Measurements from ENCODE around the gene SLC3A2. TPM values are rescaled to one million over a fixed set of nuclear protein-coding genes. Genes with fewer than 3 reads are reported as not detected.

Gene SLC3A2
- total and polyA plus RNA-seq, 2 of the 13 experiments (the other 11 are each of a cell fraction or from before 2014, with no cell fraction given): 213 to 226 TPM

- TF ChIP-seq MEIS1 (CRISPR knock-in tag; IDR thresholded peaks at IDR 0.05; ENCODE audit: borderline replicate concordance) (no peak), ZNF605 (CRISPR knock-in tag; IDR thresholded peaks at IDR 0.05) (peak; percentile 61), CTCF (CRISPR knock-in tag; IDR thresholded peaks at IDR 0.05) (peak; percentile 39), CBX2 (IDR thresholded peaks at IDR 0.05; ENCODE audit: low read depth, low read length) (no peak), CBX2 (CRISPR knock-in tag; IDR thresholded peaks at IDR 0.05; ENCODE audit: low read depth) (no peak), MXD4 (CRISPR knock-in tag; IDR thresholded peaks at IDR 0.05) (peak; percentile 69; the same call in 1 of the 2 replicates), MXD3 (CRISPR knock-in tag; IDR thresholded peaks at IDR 0.05) (no peak), ZFP36L1 (CRISPR knock-in tag; IDR thresholded peaks at IDR 0.05) (peak; percentile 69; the same call in 1 of the 2 replicates)
- TF ChIP-seq, protein P1, sequence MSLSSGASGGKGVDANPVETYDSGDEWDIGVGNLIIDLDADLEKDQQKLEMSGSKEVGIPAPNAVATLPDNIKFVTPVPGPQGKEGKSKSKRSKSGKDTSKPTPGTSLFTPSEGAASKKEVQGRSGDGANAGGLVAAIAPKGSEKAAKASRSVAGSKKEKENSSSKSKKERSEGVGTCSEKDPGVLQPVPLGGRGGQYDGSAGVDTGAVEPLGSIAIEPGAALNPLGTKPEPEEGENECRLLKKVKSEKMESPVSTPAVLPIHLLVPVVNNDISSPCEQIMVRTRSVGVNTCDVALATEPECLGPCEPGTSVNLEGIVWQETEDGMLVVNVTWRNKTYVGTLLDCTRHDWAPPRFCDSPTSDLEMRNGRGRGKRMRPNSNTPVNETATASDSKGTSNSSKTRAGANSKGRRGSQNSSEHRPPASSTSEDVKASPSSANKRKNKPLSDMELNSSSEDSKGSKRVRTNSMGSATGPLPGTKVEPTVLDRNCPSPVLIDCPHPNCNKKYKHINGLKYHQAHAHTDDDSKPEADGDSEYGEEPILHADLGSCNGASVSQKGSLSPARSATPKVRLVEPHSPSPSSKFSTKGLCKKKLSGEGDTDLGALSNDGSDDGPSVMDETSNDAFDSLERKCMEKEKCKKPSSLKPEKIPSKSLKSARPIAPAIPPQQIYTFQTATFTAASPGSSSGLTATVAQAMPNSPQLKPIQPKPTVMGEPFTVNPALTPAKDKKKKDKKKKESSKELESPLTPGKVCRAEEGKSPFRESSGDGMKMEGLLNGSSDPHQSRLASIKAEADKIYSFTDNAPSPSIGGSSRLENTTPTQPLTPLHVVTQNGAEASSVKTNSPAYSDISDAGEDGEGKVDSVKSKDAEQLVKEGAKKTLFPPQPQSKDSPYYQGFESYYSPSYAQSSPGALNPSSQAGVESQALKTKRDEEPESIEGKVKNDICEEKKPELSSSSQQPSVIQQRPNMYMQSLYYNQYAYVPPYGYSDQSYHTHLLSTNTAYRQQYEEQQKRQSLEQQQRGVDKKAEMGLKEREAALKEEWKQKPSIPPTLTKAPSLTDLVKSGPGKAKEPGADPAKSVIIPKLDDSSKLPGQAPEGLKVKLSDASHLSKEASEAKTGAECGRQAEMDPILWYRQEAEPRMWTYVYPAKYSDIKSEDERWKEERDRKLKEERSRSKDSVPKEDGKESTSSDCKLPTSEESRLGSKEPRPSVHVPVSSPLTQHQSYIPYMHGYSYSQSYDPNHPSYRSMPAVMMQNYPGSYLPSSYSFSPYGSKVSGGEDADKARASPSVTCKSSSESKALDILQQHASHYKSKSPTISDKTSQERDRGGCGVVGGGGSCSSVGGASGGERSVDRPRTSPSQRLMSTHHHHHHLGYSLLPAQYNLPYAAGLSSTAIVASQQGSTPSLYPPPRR (CRISPR knock-in tag; IDR thresholded peaks at IDR 0.05; ENCODE audit: borderline replicate concordance): peak; percentile 81; the same call in 1 of the 2 replicates
- TF ChIP-seq, protein P2, sequence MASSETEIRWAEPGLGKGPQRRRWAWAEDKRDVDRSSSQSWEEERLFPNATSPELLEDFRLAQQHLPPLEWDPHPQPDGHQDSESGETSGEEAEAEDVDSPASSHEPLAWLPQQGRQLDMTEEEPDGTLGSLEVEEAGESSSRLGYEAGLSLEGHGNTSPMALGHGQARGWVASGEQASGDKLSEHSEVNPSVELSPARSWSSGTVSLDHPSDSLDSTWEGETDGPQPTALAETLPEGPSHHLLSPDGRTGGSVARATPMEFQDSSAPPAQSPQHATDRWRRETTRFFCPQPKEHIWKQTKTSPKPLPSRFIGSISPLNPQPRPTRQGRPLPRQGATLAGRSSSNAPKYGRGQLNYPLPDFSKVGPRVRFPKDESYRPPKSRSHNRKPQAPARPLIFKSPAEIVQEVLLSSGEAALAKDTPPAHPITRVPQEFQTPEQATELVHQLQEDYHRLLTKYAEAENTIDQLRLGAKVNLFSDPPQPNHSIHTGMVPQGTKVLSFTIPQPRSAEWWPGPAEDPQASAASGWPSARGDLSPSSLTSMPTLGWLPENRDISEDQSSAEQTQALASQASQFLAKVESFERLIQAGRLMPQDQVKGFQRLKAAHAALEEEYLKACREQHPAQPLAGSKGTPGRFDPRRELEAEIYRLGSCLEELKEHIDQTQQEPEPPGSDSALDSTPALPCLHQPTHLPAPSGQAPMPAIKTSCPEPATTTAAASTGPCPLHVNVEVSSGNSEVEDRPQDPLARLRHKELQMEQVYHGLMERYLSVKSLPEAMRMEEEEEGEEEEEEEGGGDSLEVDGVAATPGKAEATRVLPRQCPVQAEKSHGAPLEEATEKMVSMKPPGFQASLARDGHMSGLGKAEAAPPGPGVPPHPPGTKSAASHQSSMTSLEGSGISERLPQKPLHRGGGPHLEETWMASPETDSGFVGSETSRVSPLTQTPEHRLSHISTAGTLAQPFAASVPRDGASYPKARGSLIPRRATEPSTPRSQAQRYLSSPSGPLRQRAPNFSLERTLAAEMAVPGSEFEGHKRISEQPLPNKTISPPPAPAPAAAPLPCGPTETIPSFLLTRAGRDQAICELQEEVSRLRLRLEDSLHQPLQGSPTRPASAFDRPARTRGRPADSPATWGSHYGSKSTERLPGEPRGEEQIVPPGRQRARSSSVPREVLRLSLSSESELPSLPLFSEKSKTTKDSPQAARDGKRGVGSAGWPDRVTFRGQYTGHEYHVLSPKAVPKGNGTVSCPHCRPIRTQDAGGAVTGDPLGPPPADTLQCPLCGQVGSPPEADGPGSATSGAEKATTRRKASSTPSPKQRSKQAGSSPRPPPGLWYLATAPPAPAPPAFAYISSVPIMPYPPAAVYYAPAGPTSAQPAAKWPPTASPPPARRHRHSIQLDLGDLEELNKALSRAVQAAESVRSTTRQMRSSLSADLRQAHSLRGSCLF (CRISPR knock-in tag; IDR thresholded peaks at IDR 0.05; ENCODE audit: borderline replicate concordance): peak; percentile 59; the same call in 1 of the 2 replicates
Measured at GRCh38 chr11:62841361-62842170, 39.1 kb upstream of the SLC3A2 start (continued).
